ENCODE measurements around the gene HSD17B14. TPM values are rescaled to one million over a fixed set of nuclear protein-coding genes. Genes with fewer than 3 reads are reported as not detected.
A peak's percentile ranks its signal among the peaks of the same experiment; 100 is the strongest.

Gene HSD17B14
- total and polyA plus RNA-seq, 2 of the 13 experiments (the other 11 are each of a cell fraction or from before 2014, with no cell fraction given) = 0.58 to 1.2 TPM

DNA sequence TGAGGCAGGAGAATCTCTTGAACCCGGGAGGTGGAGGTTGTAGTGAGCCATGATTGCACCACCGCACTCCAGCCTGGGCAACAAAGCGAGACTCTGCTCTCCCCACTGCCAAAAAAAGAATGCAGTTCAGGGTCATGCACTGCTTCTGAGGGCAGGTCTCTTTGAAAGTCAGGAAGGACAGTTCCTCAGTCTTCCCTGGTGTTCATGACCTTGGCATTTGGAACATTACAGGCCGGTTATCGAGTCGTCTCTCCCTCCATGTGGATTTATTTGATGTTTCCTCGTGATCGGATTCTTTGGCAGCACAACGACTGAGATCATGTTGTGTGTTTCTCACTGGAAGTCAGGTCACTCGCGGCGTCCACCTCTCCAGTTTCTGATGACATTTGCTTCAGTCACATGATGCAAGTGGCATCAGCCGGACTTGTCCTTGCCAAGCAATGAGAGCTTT lies 63.8 kb downstream of the HSD17B14 start (continued):
- TF ChIP-seq, protein P1, sequence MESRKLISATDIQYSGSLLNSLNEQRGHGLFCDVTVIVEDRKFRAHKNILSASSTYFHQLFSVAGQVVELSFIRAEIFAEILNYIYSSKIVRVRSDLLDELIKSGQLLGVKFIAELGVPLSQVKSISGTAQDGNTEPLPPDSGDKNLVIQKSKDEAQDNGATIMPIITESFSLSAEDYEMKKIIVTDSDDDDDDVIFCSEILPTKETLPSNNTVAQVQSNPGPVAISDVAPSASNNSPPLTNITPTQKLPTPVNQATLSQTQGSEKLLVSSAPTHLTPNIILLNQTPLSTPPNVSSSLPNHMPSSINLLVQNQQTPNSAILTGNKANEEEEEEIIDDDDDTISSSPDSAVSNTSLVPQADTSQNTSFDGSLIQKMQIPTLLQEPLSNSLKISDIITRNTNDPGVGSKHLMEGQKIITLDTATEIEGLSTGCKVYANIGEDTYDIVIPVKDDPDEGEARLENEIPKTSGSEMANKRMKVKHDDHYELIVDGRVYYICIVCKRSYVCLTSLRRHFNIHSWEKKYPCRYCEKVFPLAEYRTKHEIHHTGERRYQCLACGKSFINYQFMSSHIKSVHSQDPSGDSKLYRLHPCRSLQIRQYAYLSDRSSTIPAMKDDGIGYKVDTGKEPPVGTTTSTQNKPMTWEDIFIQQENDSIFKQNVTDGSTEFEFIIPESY (CRISPR knock-in tag; IDR thresholded peaks at IDR 0.05) = peak; percentile 15
- TF ChIP-seq ZNF343 (CRISPR knock-in tag; IDR thresholded peaks at IDR 0.05) (no peak), FOXA3 (CRISPR knock-in tag; IDR thresholded peaks at IDR 0.05) (peak; percentile 59), ZNF75D (CRISPR knock-in tag; IDR thresholded peaks at IDR 0.05; ENCODE audit: borderline replicate concordance) (no peak), PPARG (CRISPR knock-in tag; conservative IDR thresholded peaks at IDR 0.05) (no peak), MXD4 (CRISPR knock-in tag; IDR thresholded peaks at IDR 0.05) (no peak; the same call in 1 of the 2 replicates), MEIS2 (CRISPR knock-in tag; IDR thresholded peaks at IDR 0.05) (peak; percentile 46; the same call in 1 of the 2 replicates), FOXJ3 (CRISPR knock-in tag; IDR thresholded peaks at IDR 0.05; ENCODE audit: borderline replicate concordance) (no peak; the same call in 1 of the 2 replicates), ZNF629 (CRISPR knock-in tag; conservative IDR thresholded peaks at IDR 0.05) (peak; percentile 76), RARA (CRISPR knock-in tag; IDR thresholded peaks at IDR 0.05) (peak; percentile 97), MIER3 (CRISPR knock-in tag; IDR thresholded peaks at IDR 0.05; ENCODE audit: borderline replicate concordance) (peak; percentile 23; the same call in 1 of the 2 replicates), ZNF577 (CRISPR knock-in tag; IDR thresholded peaks at IDR 0.05; ENCODE audit: borderline replicate concordance, low read depth) (no peak), SP140L (CRISPR knock-in tag; IDR thresholded peaks at IDR 0.05; ENCODE audit: borderline replicate concordance) (no peak), ZNF563 (CRISPR knock-in tag; IDR thresholded peaks at IDR 0.05) (no peak), WIZ (CRISPR knock-in tag; IDR thresholded peaks at IDR 0.05) (no peak)
- TF ChIP-seq, protein P2, sequence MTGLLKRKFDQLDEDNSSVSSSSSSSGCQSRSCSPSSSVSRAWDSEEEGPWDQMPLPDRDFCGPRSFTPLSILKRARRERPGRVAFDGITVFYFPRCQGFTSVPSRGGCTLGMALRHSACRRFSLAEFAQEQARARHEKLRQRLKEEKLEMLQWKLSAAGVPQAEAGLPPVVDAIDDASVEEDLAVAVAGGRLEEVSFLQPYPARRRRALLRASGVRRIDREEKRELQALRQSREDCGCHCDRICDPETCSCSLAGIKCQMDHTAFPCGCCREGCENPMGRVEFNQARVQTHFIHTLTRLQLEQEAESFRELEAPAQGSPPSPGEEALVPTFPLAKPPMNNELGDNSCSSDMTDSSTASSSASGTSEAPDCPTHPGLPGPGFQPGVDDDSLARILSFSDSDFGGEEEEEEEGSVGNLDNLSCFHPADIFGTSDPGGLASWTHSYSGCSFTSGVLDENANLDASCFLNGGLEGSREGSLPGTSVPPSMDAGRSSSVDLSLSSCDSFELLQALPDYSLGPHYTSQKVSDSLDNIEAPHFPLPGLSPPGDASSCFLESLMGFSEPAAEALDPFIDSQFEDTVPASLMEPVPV (CRISPR knock-in tag; IDR thresholded peaks at IDR 0.05) = no peak
- TF ChIP-seq, protein P3, sequence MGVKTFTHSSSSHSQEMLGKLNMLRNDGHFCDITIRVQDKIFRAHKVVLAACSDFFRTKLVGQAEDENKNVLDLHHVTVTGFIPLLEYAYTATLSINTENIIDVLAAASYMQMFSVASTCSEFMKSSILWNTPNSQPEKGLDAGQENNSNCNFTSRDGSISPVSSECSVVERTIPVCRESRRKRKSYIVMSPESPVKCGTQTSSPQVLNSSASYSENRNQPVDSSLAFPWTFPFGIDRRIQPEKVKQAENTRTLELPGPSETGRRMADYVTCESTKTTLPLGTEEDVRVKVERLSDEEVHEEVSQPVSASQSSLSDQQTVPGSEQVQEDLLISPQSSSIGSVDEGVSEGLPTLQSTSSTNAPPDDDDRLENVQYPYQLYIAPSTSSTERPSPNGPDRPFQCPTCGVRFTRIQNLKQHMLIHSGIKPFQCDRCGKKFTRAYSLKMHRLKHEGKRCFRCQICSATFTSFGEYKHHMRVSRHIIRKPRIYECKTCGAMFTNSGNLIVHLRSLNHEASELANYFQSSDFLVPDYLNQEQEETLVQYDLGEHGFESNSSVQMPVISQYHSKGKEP (CRISPR knock-in tag; IDR thresholded peaks at IDR 0.05) = no peak
- TF ChIP-seq, protein P4, sequence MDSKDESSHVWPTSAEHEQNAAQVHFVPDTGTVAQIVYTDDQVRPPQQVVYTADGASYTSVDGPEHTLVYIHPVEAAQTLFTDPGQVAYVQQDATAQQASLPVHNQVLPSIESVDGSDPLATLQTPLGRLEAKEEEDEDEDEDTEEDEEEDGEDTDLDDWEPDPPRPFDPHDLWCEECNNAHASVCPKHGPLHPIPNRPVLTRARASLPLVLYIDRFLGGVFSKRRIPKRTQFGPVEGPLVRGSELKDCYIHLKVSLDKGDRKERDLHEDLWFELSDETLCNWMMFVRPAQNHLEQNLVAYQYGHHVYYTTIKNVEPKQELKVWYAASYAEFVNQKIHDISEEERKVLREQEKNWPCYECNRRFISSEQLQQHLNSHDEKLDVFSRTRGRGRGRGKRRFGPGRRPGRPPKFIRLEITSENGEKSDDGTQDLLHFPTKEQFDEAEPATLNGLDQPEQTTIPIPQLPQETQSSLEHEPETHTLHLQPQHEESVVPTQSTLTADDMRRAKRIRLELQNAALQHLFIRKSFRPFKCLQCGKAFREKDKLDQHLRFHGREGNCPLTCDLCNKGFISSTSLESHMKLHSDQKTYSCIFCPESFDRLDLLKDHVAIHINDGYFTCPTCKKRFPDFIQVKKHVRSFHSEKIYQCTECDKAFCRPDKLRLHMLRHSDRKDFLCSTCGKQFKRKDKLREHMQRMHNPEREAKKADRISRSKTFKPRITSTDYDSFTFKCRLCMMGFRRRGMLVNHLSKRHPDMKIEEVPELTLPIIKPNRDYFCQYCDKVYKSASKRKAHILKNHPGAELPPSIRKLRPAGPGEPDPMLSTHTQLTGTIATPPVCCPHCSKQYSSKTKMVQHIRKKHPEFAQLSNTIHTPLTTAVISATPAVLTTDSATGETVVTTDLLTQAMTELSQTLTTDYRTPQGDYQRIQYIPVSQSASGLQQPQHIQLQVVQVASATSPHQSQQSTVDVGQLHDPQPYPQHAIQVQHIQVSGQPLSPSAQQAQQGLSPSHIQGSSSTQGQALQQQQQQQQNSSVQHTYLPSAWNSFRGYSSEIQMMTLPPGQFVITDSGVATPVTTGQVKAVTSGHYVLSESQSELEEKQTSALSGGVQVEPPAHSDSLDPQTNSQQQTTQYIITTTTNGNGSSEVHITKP (CRISPR knock-in tag; IDR thresholded peaks at IDR 0.05; ENCODE audit: low read depth) = 0 out of 2 replicates have a peak, but pooled peaks have one; percentile 7
- TF ChIP-seq, protein P5, sequence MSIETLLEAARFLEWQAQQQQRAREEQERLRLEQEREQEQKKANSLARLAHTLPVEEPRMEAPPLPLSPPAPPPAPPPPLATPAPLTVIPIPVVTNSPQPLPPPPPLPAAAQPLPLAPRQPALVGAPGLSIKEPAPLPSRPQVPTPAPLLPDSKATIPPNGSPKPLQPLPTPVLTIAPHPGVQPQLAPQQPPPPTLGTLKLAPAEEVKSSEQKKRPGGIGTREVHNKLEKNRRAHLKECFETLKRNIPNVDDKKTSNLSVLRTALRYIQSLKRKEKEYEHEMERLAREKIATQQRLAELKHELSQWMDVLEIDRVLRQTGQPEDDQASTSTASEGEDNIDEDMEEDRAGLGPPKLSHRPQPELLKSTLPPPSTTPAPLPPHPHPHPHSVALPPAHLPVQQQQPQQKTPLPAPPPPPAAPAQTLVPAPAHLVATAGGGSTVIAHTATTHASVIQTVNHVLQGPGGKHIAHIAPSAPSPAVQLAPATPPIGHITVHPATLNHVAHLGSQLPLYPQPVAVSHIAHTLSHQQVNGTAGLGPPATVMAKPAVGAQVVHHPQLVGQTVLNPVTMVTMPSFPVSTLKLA (IDR thresholded peaks at IDR 0.05) = peak; percentile 65

All from HepG2 (cell line).